CD4-positive, alpha-beta memory T cell (primary cell): Measurements from ENCODE around the gene C1S. TPM values are rescaled to one million over a fixed set of nuclear protein-coding genes. Genes with fewer than 3 reads are reported as not detected.

Experiments used
- polyA plus RNA-seq, 2 donors: library from polyadenylated mRNA; unstranded; fragments of 300-500 nt; fragmentation: Illumina TruSeq; gene quantifications; one replicate each; pipeline ENCODE4 v1.2.3, GENCODE V29; 2021
- total RNA-seq, 2 experiments: library from RNA; stranded (reverse); gene quantifications; one replicate each; pipeline ENCODE4 v1.2.3, GENCODE V29; 2021

Gene C1S
- total and polyA plus RNA-seq, 4 experiments from 2014 or later = 1.3 to 2.6 TPM; not detected in 2

Other genes with a start within 250 kb of the C1S start
- under 1 TPM in 1 of 2 experiments, not detected in 1; 0.32 TPM for gene GPR162, start 238.9 kb upstream of the C1S start, total RNA-seq
- not detected for gene GPR162, start 238.9 kb upstream of the C1S start, polyA plus RNA-seq
- gene P3H3, start 232.3 kb upstream of the C1S start, total RNA-seq = 10 to 100 TPM; 11.2 to 11.8 TPM
- gene P3H3, start 232.3 kb upstream of the C1S start, polyA plus RNA-seq = 1 to 10 TPM in 1 of 2 donors, under 1 TPM in 1; 0.72 to 1.2 TPM
- 1 to 10 TPM; 5.1 to 5.2 TPM for gene GNB3, start 219.8 kb upstream of the C1S start, total RNA-seq
- not detected for gene GNB3, start 219.8 kb upstream of the C1S start, polyA plus RNA-seq
- 1 to 10 TPM; 1.3 to 2.0 TPM for gene CDCA3, start 209.4 kb upstream of the C1S start, total RNA-seq
- under 1 TPM; 0.09 to 0.39 TPM for gene CDCA3, start 209.4 kb upstream of the C1S start, polyA plus RNA-seq
- 10 to 100 TPM; 65.2 to 69.3 TPM for gene USP5, start 208.6 kb upstream of the C1S start, total RNA-seq
- gene USP5, start 208.6 kb upstream of the C1S start, polyA plus RNA-seq = 10 to 100 TPM; 53.9 to 73.0 TPM
- gene TPI1, start 193.2 kb upstream of the C1S start, total RNA-seq = 100 to 1,000 TPM; 155 to 164 TPM
- 100 to 1,000 TPM; 572 to 777 TPM for gene TPI1, start 193.2 kb upstream of the C1S start, polyA plus RNA-seq
- 10 to 100 TPM; 19.8 to 21.9 TPM for gene SPSB2, start 187.4 kb upstream of the C1S start, total RNA-seq
- gene SPSB2, start 187.4 kb upstream of the C1S start, polyA plus RNA-seq = 10 to 100 TPM; 16.6 to 25.5 TPM
- 1 to 10 TPM; 8.3 to 9.1 TPM for gene LRRC23, start 155.9 kb upstream of the C1S start, total RNA-seq
- 1 to 10 TPM; 4.1 to 4.2 TPM for gene LRRC23, start 155.9 kb upstream of the C1S start, polyA plus RNA-seq
- 100 to 1,000 TPM; 187 to 190 TPM for gene ENO2, start 146.1 kb upstream of the C1S start, total RNA-seq
- 10 to 100 TPM; 28.4 to 35.8 TPM for gene ENO2, start 146.1 kb upstream of the C1S start, polyA plus RNA-seq
- gene ATN1, start 132.8 kb upstream of the C1S start, total RNA-seq = 10 to 100 TPM; 32.2 to 33.0 TPM
- gene ATN1, start 132.8 kb upstream of the C1S start, polyA plus RNA-seq = 1 to 10 TPM in 1 of 2 donors, under 1 TPM in 1; 0.16 to 1.1 TPM
- not detected for gene RNU7-1, start 116.9 kb upstream of the C1S start, total RNA-seq
- not detected for gene RNU7-1, start 116.9 kb upstream of the C1S start, polyA plus RNA-seq
- 100 to 1,000 TPM; 423 to 425 TPM for gene C12orf57, start 116.7 kb upstream of the C1S start, total RNA-seq
- gene C12orf57, start 116.7 kb upstream of the C1S start, polyA plus RNA-seq = 100 to 1,000 TPM; 155 to 244 TPM
- gene PTPN6, start 109.4 kb upstream of the C1S start, total RNA-seq = 100 to 1,000 TPM; 189 to 199 TPM
- gene PTPN6, start 109.4 kb upstream of the C1S start, polyA plus RNA-seq = 100 to 1,000 TPM; 126 to 325 TPM
- gene PHB2, start 90.1 kb upstream of the C1S start, total RNA-seq = 100 to 1,000 TPM; 142 to 148 TPM
- gene PHB2, start 90.1 kb upstream of the C1S start, polyA plus RNA-seq = 100 to 1,000 TPM; 102 to 114 TPM
- gene EMG1, start 89.8 kb upstream of the C1S start, total RNA-seq = 10 to 100 TPM; 68.6 to 70.8 TPM
- 10 to 100 TPM; 68.8 to 69.8 TPM for gene EMG1, start 89.8 kb upstream of the C1S start, polyA plus RNA-seq
- gene LPCAT3, start 42.2 kb upstream of the C1S start, total RNA-seq = 10 to 100 TPM; 18.3 to 21.6 TPM
- 10 to 100 TPM; 25.3 to 33.8 TPM for gene LPCAT3, start 42.2 kb upstream of the C1S start, polyA plus RNA-seq
- 1 to 10 TPM in 1 of 2 experiments, under 1 TPM in 1; 0.86 to 2.3 TPM for gene C1R, start 31.7 kb downstream of the C1S start, total RNA-seq
- under 1 TPM; 0.44 to 0.53 TPM for gene C1R, start 31.7 kb downstream of the C1S start, polyA plus RNA-seq
- gene C1RL, start 48.5 kb downstream of the C1S start, total RNA-seq = 10 to 100 TPM; 30.7 to 33.6 TPM
- 1 to 10 TPM; 4.9 to 9.6 TPM for gene C1RL, start 48.5 kb downstream of the C1S start, polyA plus RNA-seq
- gene RBP5, start 68.2 kb downstream of the C1S start, total RNA-seq = 1 to 10 TPM; 1.2 to 1.3 TPM
- gene RBP5, start 68.2 kb downstream of the C1S start, polyA plus RNA-seq = not detected
- 10 to 100 TPM; 50.7 to 58.5 TPM for gene CLSTN3, start 69.7 kb downstream of the C1S start, total RNA-seq
- gene CLSTN3, start 69.7 kb downstream of the C1S start, polyA plus RNA-seq = 1 to 10 TPM; 6.7 to 7.5 TPM
- gene PEX5, start 129.0 kb downstream of the C1S start, total RNA-seq = 10 to 100 TPM; 27.7 to 28.9 TPM
- 10 to 100 TPM; 10.8 to 15.2 TPM for gene PEX5, start 129.0 kb downstream of the C1S start, polyA plus RNA-seq
- gene ACSM4, start 243.4 kb downstream of the C1S start, total RNA-seq = not detected
- gene ACSM4, start 243.4 kb downstream of the C1S start, polyA plus RNA-seq = not detected